HepG2 (cell line): ENCODE results near the gene SLC22A4. TPM values are rescaled to one million over a fixed set of nuclear protein-coding genes. Genes with fewer than 3 reads are reported as not detected.
A peak's percentile ranks its signal among the peaks of the same experiment; 100 is the strongest.

ENCODE experiments used
- ATF3 ChIP-seq: sonication (generic); formaldehyde crosslinking; IDR thresholded peaks from 2 replicates; pipeline ENCODE4 v1.4.0; 2020; ENCODE audit warnings: missing genetic modification reagents
- FOXP4 ChIP-seq: sonication (generic); formaldehyde crosslinking; IDR thresholded peaks from 2 replicates; pipeline ENCODE4 v1.4.0; 2020; ENCODE audit warnings: missing genetic modification reagents
- GZF1 ChIP-seq: sonication (generic); formaldehyde crosslinking; IDR thresholded peaks from 2 replicates; pipeline ENCODE4 v1.5.1; 2020; ENCODE audit warnings: mild to moderate bottlenecking, missing genetic modification reagents
- HOXA5 ChIP-seq: sonication (generic); formaldehyde crosslinking; IDR thresholded peaks from 2 replicates; pipeline ENCODE4 v1.4.0; 2020; ENCODE audit warnings: missing genetic modification reagents
- IRF9 ChIP-seq: sonication (generic); formaldehyde crosslinking; IDR thresholded peaks from 2 replicates; pipeline ENCODE4 v1.8.0; 2022; ENCODE audit warnings: missing genetic modification reagents, mild to moderate bottlenecking, borderline replicate concordance
- KAT2B ChIP-seq: fragments of 150-350 bp; IDR thresholded peaks from 2 replicates; pipeline ENCODE4 v1.6.1; 2014; ENCODE audit warnings: low read depth, low read length, borderline replicate concordance
- MEIS2 ChIP-seq: sonication (generic); formaldehyde crosslinking; IDR thresholded peaks from 2 replicates; pipeline ENCODE4 v1.9.0; 2021; ENCODE audit warnings: mild to moderate bottlenecking, missing genetic modification reagents
- MIXL1 ChIP-seq: IDR thresholded peaks from 2 replicates; pipeline ENCODE4 v1.6.1; 2016
- MNT ChIP-seq: fragments of 450-650 bp; IDR thresholded peaks from 2 replicates; pipeline ENCODE4 v1.6.1; 2016
- SP5 ChIP-seq: IDR thresholded peaks from 2 replicates; pipeline ENCODE4 v1.6.1; 2016; ENCODE audit warnings: low read depth, borderline replicate concordance
- SRSF1 ChIP-seq: fragments of 200-400 bp; formaldehyde crosslinking; optimal IDR thresholded peaks from 2 replicates; pipeline ENCODE3; 2017; ENCODE audit warnings: mild to moderate bottlenecking, low read depth, low read length, moderate library complexity
- TRIM22 ChIP-seq: fragments of 450-650 bp; IDR thresholded peaks from 2 replicates; pipeline ENCODE4 v1.6.1; 2017
- XRCC5 ChIP-seq: fragments of 200-400 bp; formaldehyde crosslinking; optimal IDR thresholded peaks from 2 replicates; pipeline ENCODE3; 2017; ENCODE audit warnings: mild to moderate bottlenecking, low read length
- YEATS4 ChIP-seq: sonication (generic); formaldehyde crosslinking; IDR thresholded peaks from 2 replicates; pipeline ENCODE4 v1.4.0; 2020; ENCODE audit warnings: missing genetic modification reagents, borderline replicate concordance
- ZFP36 ChIP-seq: fragments of 150-350 bp; IDR thresholded peaks from 2 replicates; pipeline ENCODE4 v1.6.1; 2018; ENCODE audit warnings: borderline replicate concordance, low read length, low read depth; ENCODE audit not compliant: partially characterized antibody
- ZNF3 ChIP-seq: IDR thresholded peaks from 2 replicates; pipeline ENCODE4 v1.7.0; 2017; ENCODE audit warnings: inconsistent platforms
- ZNF350 ChIP-seq: sonication (generic); formaldehyde crosslinking; IDR thresholded peaks from 2 replicates; pipeline ENCODE4 v1.4.0; 2020; ENCODE audit warnings: mild to moderate bottlenecking, low read depth, missing genetic modification reagents, borderline replicate concordance
- ZNF800 ChIP-seq: sonication (generic); formaldehyde crosslinking; IDR thresholded peaks from 2 replicates; pipeline ENCODE4 v1.4.0; 2020; ENCODE audit warnings: missing genetic modification reagents
- ZNF850 ChIP-seq: sonication (generic); formaldehyde crosslinking; conservative IDR thresholded peaks from 2 replicates; pipeline ENCODE4 v1.9.0; 2021; ENCODE audit warnings: mild to moderate bottlenecking, missing genetic modification reagents
- ZSCAN25 ChIP-seq: sonication (generic); formaldehyde crosslinking; IDR thresholded peaks from 2 replicates; pipeline ENCODE4 v1.8.0; 2022; ENCODE audit warnings: mild to moderate bottlenecking, missing genetic modification reagents
- ZZZ3 ChIP-seq: sonication (generic); formaldehyde crosslinking; IDR thresholded peaks from 2 replicates; pipeline ENCODE4 v1.4.0; 2020; ENCODE audit warnings: missing genetic modification reagents, mild to moderate bottlenecking, borderline replicate concordance
- polyA plus RNA-seq, 8 experiments: library from polyadenylated mRNA; depleted of rRNA in 3 of 8; stranded (reverse) in 7 of 8; unstranded in 1 of 8; fragments of >200 nt; fragmentation: Illumina TruSeq in 4 of 8; extraction: Trizol in 4 of 8; gene quantifications; 2 replicates each; pipeline versions ENCODE4 v1.2.1 to v1.2.3, GENCODE V29; 2011 to 2016; ENCODE audit warnings: low read depth in 4 of 8, missing spikeins in 1 of 8, mixed read lengths in 1 of 8; ENCODE audit not compliant: insufficient read depth in 1 of 8
- total RNA-seq, 5 experiments: library from RNA; depleted of rRNA; stranded (reverse); fragments of >200 nt; fragmentation: Illumina TruSeq; extraction: Trizol; gene quantifications; 2 replicates each; pipeline ENCODE4 v1.2.3, GENCODE V29; 2016; ENCODE audit warnings: low read depth in 1 of 5

SLC22A4 gene
- total and polyA plus RNA-seq, 2 of the 13 experiments (the other 11 are each of a cell fraction or from before 2014, with no cell fraction given) = 0.33 to 0.62 TPM

GRCh38 chr5:132369474-132370180 is 75.4 kb downstream of the SLC22A4 start, which contains the start of gene SLC22A5 (continued):
- TF ChIP-seq ZNF350 (CRISPR knock-in tag) (0 out of 2 replicates have a peak, but pooled peaks have one; percentile 1), XRCC5 (peak; percentile 71), MIXL1 (CRISPR knock-in tag) (no peak), YEATS4 (peak; percentile 87), ZFP36 (no peak), FOXP4 (CRISPR knock-in tag) (0 out of 2 replicates have a peak, but pooled peaks have one; percentile 26), ZNF800 (CRISPR knock-in tag) (peak; percentile 88), ZZZ3 (CRISPR knock-in tag) (no peak), TRIM22 (no peak), ZNF850 (no peak), SRSF1 (no peak), IRF9 (CRISPR knock-in tag) (peak; percentile 86; the same call in 1 of the 2 replicates), ATF3 (no peak), MEIS2 (CRISPR knock-in tag) (peak; percentile 25; the same call in 1 of the 2 replicates), ZNF3 (CRISPR knock-in tag) (no peak), MNT (no peak), GZF1 (CRISPR knock-in tag) (no peak), SP5 (CRISPR knock-in tag) (peak; percentile 61; the same call in 1 of the 2 replicates), ZSCAN25 (0 out of 2 replicates have a peak, but pooled peaks have one; percentile 34), KAT2B (no peak), HOXA5 (CRISPR knock-in tag) (peak; percentile 34; the same call in 1 of the 2 replicates)
